Mammary epithelial cell (primary cell): ENCODE measurements around the gene RPS4Y1.

Source experiments
- CTCF ChIP-seq, 2 donors: IDR thresholded peaks in 1 of 2; conservative IDR thresholded peaks in 1 of 2; 2 replicates each; pipeline ENCODE4 v1.5.1; 2011 to 2012; ENCODE audit warnings: inconsistent platforms in 2 of 2, low read length in 2 of 2, mild to moderate bottlenecking in 2 of 2, control low read depth in 1 of 2, low read depth in 1 of 2; ENCODE audit not compliant: insufficient read depth in 1 of 2; ENCODE audit errors: extremely low read depth in 1 of 2
- EZH2 ChIP-seq: IDR thresholded peaks from 2 replicates; pipeline ENCODE4 v1.6.1; 2012; ENCODE audit warnings: low read length, inconsistent platforms, borderline replicate concordance

- no peak for TF ChIP-seq EZH2
- no peak for TF ChIP-seq CTCF (conservative IDR thresholded peaks at IDR 0.05 in 1 of 2, IDR thresholded peaks at IDR 0.05 in 1 of 2; ENCODE audit: extremely low read depth in 1 of 2, insufficient read depth in 1 of 2, low read depth in 1 of 2, low read length in 2 of 2)
Observed at GRCh38 chrY:2860511-2860910, 19.1 kb downstream of the RPS4Y1 start.
